ENCODE results near the gene PADI6. TPM values are rescaled to one million over a fixed set of nuclear protein-coding genes. Genes with fewer than 3 reads are reported as not detected.

The PADI6 gene
- total and polyA plus RNA-seq, 2 of the 8 experiments (the other 6 are each of a cell fraction or from before 2014, with no cell fraction given): not detected

- TF ChIP-seq NRF1 (IDR thresholded peaks at IDR 0.05; ENCODE audit: low read depth, low read length) (no peak), SIRT6 (IDR thresholded peaks at IDR 0.05; ENCODE audit: low read length) (no peak), POLR2AphosphoS5 (IDR thresholded peaks at IDR 0.05; ENCODE audit: low read depth, low read length) (no peak), POLR2A (IDR thresholded peaks at IDR 0.05; ENCODE audit: control extremely low read depth in 1 of 2, low read depth in 2 of 2, low read length in 2 of 2) (no peak), ZNF274 (IDR thresholded peaks at IDR 0.05; ENCODE audit: borderline replicate concordance, extremely low read depth, low read length) (no peak), RBBP5 (IDR thresholded peaks at IDR 0.05; ENCODE audit: borderline replicate concordance, low read depth, low read length) (no peak), BACH1 (IDR thresholded peaks at IDR 0.05; ENCODE audit: low read length) (no peak)
These were observed 70.8 kb downstream of the PADI6 start (continued) for GRCh38 chr1:17442841-17443240.
